Endothelial cell (in vitro differentiated cells): ENCODE results near the gene GRAMD4. TPM values are rescaled to one million over a fixed set of nuclear protein-coding genes. Genes with fewer than 3 reads are reported as not detected.
"Not testable (repeated sequence)": the region's sequence is repeated elsewhere in the genome, so short reads cannot be mapped to it uniquely, and the experiment has no call there.

Experiments used
- DNase-seq: peaks from one replicate; pipeline ENCODE4 v3.0.0; 2021; ENCODE audit warnings: low spot score
- H3K27ac Mint-ChIP-seq: one replicate; pipeline ENCODE4 v1.8.0; 2021; ENCODE audit warnings: mixed read lengths, inconsistent platforms; ENCODE audit not compliant: unreplicated experiment
- H3K27me3 Mint-ChIP-seq: one replicate; pipeline ENCODE4 v1.8.0; 2021; ENCODE audit warnings: mild to moderate bottlenecking, moderate library complexity, mixed read lengths, inconsistent platforms; ENCODE audit not compliant: unreplicated experiment
- H3K36me3 Mint-ChIP-seq: one replicate; pipeline ENCODE4 v1.8.0; 2021; ENCODE audit warnings: mild to moderate bottlenecking, low read depth, mixed read lengths, inconsistent platforms; ENCODE audit not compliant: unreplicated experiment
- H3K4me1 Mint-ChIP-seq: one replicate; pipeline ENCODE4 v1.8.0; 2021; ENCODE audit warnings: mild to moderate bottlenecking, mixed read lengths, inconsistent platforms; ENCODE audit not compliant: unreplicated experiment
- H3K4me3 Mint-ChIP-seq: one replicate; pipeline ENCODE4 v1.8.0; 2021; ENCODE audit warnings: mild to moderate bottlenecking, mixed read lengths, inconsistent platforms; ENCODE audit not compliant: unreplicated experiment
- H3K9me3 Mint-ChIP-seq: one replicate; pipeline ENCODE4 v1.8.0; 2021; ENCODE audit warnings: mixed read lengths, inconsistent platforms; ENCODE audit not compliant: unreplicated experiment
- CTCF ChIP-seq: fragments of 200-600 bp; sonication (generic); IDR thresholded peaks from one replicate; pipeline ENCODE4 v1.5.0; 2021; ENCODE audit warnings: antibody characterized with exemption; ENCODE audit not compliant: unreplicated experiment
- total RNA-seq: library from RNA; stranded (reverse); fragmentation: NEBNext Ultra II Directional; extraction: Animal tissue kit (Norgen Biotek cat#: 25700); gene quantifications from one replicate; pipeline ENCODE4 v1.2.1, GENCODE V29; 2021; ENCODE audit not compliant: unreplicated experiment

GRAMD4 gene
- total RNA-seq, 1 donor from 2014 or later: 42.7 TPM

GRCh38 chr22:46638601-46639431 is 18.6 kb downstream of the GRAMD4 start:
- Mint-ChIP-seq H3K4me1 (peaks cover 14% of the 10 kb centered on the region), H3K27me3 (peaks cover 5% of the 10 kb centered on the region), H3K36me3 (peaks cover 11% of the 10 kb centered on the region), H3K4me3 (peak overlapping the region; percentile 14), H3K9me3 (no peaks in the 10 kb centered on the region), H3K27ac (no peak overlapping the region)
- no peak for TF ChIP-seq CTCF
- no peak for DNase-seq

- no peak overlapping the region for H3K4me3 Mint-ChIP-seq
- TF ChIP-seq CTCF: no peak
- peaks cover 15% of the 10 kb centered on the region for H3K36me3 Mint-ChIP-seq
- DNase-seq: no peak
- H3K9me3 Mint-ChIP-seq: no peaks in the 10 kb centered on the region
- H3K4me1 Mint-ChIP-seq: peaks cover 11% of the 10 kb centered on the region
- no peak overlapping the region for H3K27ac Mint-ChIP-seq
- peaks cover 5% of the 10 kb centered on the region for H3K27me3 Mint-ChIP-seq
Observed at GRCh38 chr22:46639843-46640242, 19.7 kb downstream of the GRAMD4 start.

GRCh38 chr22:46640293-46641055 is 20.3 kb downstream of the GRAMD4 start:
- no peaks in the 10 kb centered on the region for H3K9me3 Mint-ChIP-seq
- DNase-seq: no peak
- H3K4me3 Mint-ChIP-seq: no peak overlapping the region
- H3K27ac Mint-ChIP-seq: no peak overlapping the region
- no peak for TF ChIP-seq CTCF
- peaks cover 11% of the 10 kb centered on the region for H3K4me1 Mint-ChIP-seq
- H3K36me3 Mint-ChIP-seq: peaks cover 15% of the 10 kb centered on the region
- peaks cover 5% of the 10 kb centered on the region for H3K27me3 Mint-ChIP-seq

GRCh38 chr22:46641811-46642266 is 21.7 kb downstream of the GRAMD4 start:
- no peak for DNase-seq
- TF ChIP-seq CTCF: no peak
- H3K9me3 Mint-ChIP-seq: no peaks in the 10 kb centered on the region
- peaks cover 5% of the 10 kb centered on the region for H3K27me3 Mint-ChIP-seq
- H3K4me1 Mint-ChIP-seq: peaks cover 11% of the 10 kb centered on the region
- H3K36me3 Mint-ChIP-seq: peaks cover 19% of the 10 kb centered on the region
- H3K4me3 Mint-ChIP-seq: no peak overlapping the region
- H3K27ac Mint-ChIP-seq: no peak overlapping the region

- not testable (repeated sequence) for H3K4me3 Mint-ChIP-seq, DNase-seq, H3K27me3 Mint-ChIP-seq, H3K9me3 Mint-ChIP-seq, H3K27ac Mint-ChIP-seq
- peaks cover 11% of the 10 kb centered on the region for H3K4me1 Mint-ChIP-seq
- peaks cover 24% of the 10 kb centered on the region for H3K36me3 Mint-ChIP-seq
Observed at GRCh38 chr22:46642840-46643480, 22.8 kb downstream of the GRAMD4 start.
